GM21737 (cell line): ENCODE results near the gene RHOT2.

Experiments used
- ATAC-seq: cut with Tn5 transposase; IDR thresholded peaks from one replicate; pipeline ENCODE4 v1.9.1; 2021; ENCODE audit warnings: mild to moderate bottlenecking, moderate library complexity; ENCODE audit not compliant: unreplicated experiment

RHOT2 gene

GRCh38 chr16:647173-647902, 20.6 kb upstream of the RHOT2 start:
- ATAC-seq = no peak

GRCh38 chr16:648071-648780, 19.7 kb upstream of the RHOT2 start:
- no peak for ATAC-seq

GRCh38 chr16:648781-649589, 18.9 kb upstream of the RHOT2 start, which contains the start of gene WDR90:
Gene WDR90, plus strand, starts transcription at chr16:649365. Its CDS starts 52 bp downstream, at chr16:649417.
- ATAC-seq = peak; percentile 68

- ATAC-seq = no peak
Observed at GRCh38 chr16:649631-650030, 18.3 kb upstream of the RHOT2 start.

- ATAC-seq = no peak
Observed at GRCh38 chr16:651844-652243, 16.1 kb upstream of the RHOT2 start.

- no peak for ATAC-seq
Observed at GRCh38 chr16:652454-653305, 15.3 kb upstream of the RHOT2 start.

- ATAC-seq = no peak
Observed at GRCh38 chr16:654034-654433, 13.9 kb upstream of the RHOT2 start.

GRCh38 chr16:657487-657886, 10.4 kb upstream of the RHOT2 start:
- no peak for ATAC-seq

GRCh38 chr16:658679-659571, 9.0 kb upstream of the RHOT2 start:
- ATAC-seq = no peak

GRCh38 chr16:659618-660017, 8.3 kb upstream of the RHOT2 start:
- no peak for ATAC-seq

GRCh38 chr16:660132-660458, 7.8 kb upstream of the RHOT2 start:
- ATAC-seq = no peak

GRCh38 chr16:660459-661183, 7.3 kb upstream of the RHOT2 start:
- ATAC-seq = no peak

GRCh38 chr16:661184-661821, 6.6 kb upstream of the RHOT2 start:
- no peak for ATAC-seq

- ATAC-seq = no peak
Observed at GRCh38 chr16:662095-662494, 5.8 kb upstream of the RHOT2 start.

- ATAC-seq = no peak
Observed at GRCh38 chr16:662597-662996, 5.3 kb upstream of the RHOT2 start.

GRCh38 chr16:666572-666971, 1.4 kb upstream of the RHOT2 start:
- no peak for ATAC-seq

GRCh38 chr16:667113-667779, 686 bp upstream of the RHOT2 start:
- no peak for ATAC-seq

- ATAC-seq = no peak
Observed at GRCh38 chr16:668519-669171, 713 bp downstream of the RHOT2 start.
